Measurements from ENCODE around the gene CLDN18.

CLDN18 gene

DNA sequence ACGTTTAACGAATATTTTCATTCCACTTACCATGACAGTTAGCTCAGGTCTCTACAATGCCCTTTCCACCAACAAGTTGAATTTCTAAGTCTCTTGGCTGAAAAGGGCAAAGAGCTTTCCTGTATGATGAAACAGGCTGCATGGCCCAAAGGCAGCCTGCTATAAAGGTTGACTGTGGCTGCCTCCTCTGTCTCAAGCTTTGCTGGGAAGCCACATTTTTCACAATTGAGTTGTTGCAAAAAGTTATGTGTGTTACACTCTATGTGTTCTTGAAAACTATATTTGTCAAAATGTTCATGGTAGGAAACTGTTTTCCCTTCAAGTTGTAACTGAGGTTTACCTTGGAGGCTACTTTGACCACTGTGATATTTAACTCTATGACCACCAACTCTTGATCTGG lies 56.0 kb downstream of the CLDN18 start:
- no peak for DNase-seq

DNA sequence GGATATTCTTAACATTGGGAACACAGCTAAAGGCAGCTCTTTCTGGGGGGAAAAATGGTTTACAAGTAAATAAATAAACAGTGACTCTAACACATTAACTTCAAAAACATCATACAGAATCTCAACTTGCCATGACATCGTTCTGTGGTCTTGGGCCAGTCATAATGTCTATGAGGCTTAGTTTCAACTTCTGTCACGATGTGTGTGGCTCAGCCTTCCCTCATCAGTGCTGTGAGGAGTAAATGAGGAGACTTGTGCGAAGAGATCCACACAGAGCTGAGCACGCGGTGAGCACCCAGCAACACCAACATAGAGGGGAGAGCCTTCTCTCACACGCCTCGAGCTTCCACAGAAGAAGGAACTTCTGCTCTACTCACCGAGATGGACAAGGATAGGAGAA lies 56.4 kb downstream of the CLDN18 start:
- no peak for DNase-seq

DNA sequence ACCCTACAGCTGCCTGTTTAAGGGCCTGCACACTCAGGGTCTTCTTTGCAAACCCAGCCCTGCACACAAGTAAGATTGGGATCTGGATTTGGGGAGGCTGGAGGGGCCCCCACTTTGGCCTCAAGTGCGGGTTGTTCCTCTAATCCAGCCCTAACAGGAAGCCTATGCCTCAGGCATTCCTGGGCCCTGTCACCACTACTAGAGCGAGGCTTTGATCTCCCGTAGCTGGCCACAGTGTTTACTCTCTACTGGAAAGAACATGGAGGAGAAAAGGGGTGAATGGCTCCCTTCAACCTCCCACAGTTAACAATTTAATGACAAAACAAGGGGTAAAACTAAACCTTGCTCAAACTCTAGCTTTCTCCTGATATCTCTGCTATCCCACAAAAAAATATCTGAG lies 57.0 kb downstream of the CLDN18 start:
- DNase-seq, result no peak

DNA sequence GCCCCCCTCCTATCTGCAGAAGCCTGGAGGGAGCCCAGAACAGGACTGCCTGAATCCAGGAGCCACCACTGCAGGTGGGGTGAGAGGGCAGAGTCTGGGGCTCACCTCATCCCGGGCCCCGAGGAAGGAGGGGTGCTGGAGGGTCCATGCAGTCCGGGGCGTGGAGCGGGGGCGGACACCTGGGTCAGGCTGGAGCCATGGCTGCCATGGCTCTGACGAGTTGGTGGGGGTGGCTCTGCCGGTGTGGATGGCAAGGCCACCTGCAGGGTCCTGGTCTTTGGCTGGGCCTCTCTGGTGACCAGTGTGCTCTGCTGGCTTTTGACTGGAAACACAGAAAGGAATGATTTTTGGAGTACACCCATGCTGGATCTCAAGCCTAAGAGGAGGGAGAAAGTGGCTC lies 58.1 kb downstream of the CLDN18 start:
- no peak for DNase-seq

DNA sequence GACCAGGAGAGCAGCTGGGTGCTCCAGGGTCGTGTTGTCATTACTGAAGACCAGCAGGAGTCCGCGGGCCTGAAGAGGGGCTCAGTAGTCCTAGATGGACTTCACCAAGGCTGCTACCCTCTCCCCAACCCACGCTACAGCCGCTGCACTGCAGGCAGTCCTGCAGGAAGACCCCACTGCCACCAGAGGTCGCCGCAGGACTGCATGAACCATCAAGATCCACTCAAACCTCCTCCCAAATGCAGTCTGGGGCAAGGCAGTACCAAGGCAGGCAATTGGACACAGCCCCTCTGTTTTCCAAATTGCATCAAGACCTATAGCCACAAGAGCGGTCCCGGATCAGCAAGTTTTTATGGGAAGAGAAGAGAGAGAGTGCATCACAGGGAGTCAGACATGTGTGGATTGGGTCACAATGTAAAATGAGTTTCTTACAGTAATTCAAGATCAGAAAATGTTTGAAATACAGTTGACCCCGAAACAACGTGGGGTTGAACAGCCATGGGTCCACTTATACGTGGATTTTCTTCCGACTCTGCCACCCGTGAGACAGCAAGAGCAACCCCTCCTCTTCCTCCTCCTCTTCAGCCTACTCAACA lies 58.7 kb downstream of the CLDN18 start:
- DNase-seq, result peak; percentile 65

DNA sequence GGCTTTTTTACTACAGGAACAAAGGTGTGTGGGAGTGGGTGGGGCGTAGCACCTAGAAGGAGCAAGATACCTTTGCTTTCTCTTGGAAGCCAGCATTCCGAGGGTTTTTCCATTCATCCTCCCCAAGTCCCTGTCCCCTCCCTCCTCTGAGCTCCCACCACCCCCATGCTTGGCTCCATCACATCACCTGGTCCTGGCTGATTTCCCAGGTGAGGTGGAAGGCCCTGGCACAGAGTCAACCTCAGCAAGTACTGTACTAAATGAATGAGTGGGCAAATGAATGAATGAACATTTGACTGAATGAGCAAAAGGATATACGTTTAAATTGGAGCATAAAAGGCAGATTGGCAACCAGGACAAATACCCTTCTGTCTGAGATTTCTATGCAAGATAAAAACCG lies 60.0 kb downstream of the CLDN18 start:
- no peak for DNase-seq

DNA sequence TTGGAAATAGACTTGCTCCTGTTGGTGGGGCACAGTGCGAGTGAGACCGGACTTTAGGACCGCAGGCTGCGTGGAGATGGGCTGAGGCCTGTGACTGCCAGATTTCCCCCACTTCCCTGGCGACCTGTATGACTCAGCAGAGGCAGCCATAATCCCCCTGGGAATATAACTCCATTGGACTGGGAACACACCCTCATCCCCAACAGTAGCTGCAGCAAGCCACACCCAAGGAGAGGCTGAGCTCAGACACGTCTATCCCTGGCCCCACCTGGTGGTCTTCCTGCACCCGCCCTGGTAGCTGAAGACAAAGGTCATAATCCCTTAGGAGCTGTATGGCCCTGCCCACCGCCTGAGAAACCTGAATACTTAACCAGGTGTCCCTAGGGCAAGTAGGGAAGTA lies 62.8 kb downstream of the CLDN18 start:
- DNase-seq, result no peak

DNA sequence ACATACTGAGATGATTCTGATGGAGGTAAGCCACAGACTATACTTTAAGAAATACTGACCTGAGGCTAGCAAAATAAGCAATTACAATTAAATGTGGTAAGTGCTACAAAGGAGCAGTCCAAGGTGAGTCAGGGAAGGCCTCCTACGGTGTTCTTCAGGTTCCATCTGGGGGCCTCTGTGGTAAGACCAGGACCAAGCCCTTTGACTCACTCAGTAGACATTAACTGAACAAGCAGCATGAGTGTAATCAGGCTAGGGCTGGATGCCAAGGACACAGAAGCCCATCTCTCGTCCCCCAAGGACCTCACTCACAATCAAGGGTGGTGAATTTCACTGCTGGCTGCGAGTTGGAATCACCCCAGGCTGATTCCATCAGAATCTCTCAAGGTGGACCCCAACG lies 68.1 kb downstream of the CLDN18 start:
- no peak for DNase-seq

DNA sequence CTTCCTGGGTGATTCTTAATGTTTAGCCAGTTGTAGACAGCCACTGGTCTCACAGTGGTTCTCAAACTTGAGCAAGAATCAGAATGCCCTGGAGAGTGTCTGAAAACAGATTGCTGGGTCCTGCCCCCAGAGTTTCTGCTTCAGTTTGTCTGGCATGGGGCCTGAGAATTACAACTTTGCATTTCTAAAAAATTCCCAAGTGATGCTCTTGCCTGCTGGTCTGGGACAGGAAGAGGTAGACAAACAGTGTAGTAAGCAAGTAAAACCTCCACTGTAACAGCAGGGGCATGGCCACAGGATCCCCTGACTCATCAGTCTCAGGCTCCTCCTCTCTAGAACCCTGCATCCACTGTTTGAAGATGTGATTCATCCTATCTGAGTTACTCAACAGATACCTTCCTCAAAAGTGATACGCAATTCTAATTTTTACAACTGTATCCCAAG lies 69.0 kb downstream of the CLDN18 start:
- no peak for DNase-seq

DNA sequence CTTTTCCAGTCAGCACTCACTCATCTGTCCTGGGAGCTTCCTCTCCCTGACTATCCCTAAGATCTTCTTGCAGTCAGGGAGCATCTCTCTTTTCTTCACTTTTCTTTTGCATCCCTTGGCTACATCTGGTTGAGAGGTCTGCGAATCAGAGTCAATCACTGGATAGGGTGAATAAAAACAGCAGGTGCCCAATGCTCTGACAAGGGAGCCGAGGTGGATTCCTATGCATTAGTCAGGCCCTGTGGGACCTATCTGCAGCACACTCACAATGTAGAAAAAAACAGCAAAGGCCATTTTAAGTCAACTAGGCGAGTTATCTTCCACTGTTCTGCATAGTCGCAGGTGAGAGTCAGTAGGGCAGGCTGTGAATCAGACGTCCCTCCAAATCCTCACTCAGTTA lies 69.9 kb downstream of the CLDN18 start:
- DNase-seq, result no peak

DNA sequence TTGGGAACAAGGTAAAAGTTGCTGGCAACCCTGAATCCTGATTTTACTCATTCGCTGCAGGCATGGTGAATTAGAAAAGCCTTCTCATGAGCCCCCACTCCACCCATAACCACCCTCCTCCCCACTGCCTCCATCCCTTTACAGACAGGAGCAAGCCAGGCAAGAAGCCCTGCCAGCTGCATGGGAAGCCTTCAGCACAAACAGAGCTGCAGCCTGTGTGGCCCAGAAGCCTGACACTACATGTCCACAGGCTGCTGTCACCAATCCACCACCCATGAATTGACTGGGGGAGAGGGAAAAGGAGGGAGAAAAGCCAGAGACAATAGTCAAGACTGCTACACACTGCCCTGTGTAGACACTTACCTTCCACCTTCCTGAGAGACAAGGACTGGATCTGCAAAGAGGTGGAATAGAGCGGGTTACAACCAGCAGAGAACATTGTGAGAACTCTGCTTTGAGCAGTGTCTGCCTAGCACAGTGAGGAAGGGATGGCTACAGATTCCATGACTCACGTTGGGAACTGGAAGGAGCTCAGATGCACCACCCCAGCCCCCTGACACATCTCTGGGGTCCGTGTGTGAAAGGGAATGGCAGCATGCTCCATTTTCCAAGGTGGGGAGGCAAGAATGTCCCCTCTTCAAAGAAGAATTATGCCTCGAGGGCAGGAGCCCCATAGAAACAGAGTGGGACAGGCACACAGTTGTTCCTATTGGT lies 71.6 kb downstream of the CLDN18 start:
- DNase-seq, result no peak

DNA sequence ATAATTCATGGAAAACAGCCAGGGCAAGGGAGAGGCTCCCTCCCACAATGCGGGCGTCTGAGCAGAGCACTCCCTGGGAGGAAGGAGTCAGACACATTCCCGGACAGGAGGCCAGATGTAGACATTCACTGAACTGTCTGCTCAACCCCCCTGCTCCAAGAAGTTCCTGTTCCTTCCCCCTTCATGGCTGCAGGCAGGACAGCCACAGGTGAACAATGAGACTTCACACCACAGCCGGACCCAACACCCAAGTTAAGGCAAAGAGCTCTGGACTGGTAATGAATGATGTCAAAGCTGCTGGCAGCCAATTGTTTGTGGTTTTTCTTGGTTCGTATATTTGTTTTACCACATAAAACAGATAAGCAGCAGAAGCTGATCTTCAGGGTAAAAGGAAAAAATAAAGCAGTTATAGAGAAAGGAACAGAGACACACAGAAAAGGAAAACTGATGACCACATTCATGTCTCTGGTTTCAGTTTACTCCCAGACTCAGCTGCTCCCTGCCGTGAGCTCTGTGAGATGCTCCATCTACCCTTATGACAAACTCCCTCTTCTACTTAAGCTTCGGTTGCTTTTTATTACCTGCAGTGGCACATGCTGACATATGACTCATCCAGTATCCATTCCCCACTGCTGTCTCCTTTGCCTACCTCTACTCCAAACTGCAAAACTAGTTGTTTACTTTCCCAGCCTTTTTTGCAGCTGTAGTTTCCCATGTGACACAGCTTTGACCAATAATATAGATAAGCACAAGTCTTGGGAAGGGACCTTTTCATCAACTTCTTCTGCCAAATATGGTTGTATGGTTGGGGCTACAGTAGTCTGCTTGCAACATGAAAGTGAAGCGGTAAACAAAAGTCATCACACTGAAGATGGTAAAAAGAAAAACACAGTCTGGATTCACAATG lies 72.4 kb downstream of the CLDN18 start:
- peak; percentile 8 for DNase-seq

DNA sequence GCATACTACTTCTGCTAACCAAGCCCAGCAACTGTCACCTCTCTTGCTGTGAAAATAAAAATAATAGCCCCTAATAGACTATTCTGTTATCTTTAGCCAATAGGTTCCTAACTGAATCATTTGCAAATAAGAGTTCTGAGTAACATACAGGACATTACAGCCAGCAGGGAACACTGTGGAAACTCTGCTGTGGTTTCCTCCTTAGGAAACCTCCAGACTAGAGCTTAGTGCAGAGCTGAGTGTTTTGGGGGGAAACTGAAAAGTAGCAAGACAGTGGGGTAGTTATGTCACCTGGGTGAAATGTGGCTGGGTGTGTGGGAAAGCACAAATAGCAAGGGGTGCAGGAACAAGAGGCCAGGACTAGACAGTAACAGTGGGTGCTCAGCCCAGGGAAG lies 73.0 kb downstream of the CLDN18 start:
- DNase-seq, result no peak

Data from CD4-positive, alpha-beta T cell treated with Interleukin-21 for 1 hour (primary cell).